ENCODE measurements around the gene XPO4.
"Not testable (repeated sequence)": the region's sequence is repeated elsewhere in the genome, so short reads cannot be mapped to it uniquely, and the experiment has no call there.

The XPO4 gene

GRCh38 chr13:20773194-20774080, 129.1 kb downstream of the XPO4 start, which contains the start of gene EEF1AKMT1:
EEF1AKMT1 (minus strand) TSS chr13:20773961; CDS start chr13:20757598, 16,363 bp downstream.
- Histone ChIP-seq H3K9me3 (ENCODE audit: control insufficient read depth, low read length) (no peaks in the 10 kb centered on the region), H3K9ac (ENCODE audit: low read length) (peak within 1 kb of the TSS; percentile 96), H3K4me1 (ENCODE audit: control insufficient read depth, insufficient read depth, low read length) (peaks cover 12% of the 10 kb centered on the region), H3K4me3 (ENCODE audit: low read length) (peak within 1 kb of the TSS; percentile 74), H3K27me3 (ENCODE audit: control insufficient read depth, insufficient read depth, low read length) (no peaks in the 10 kb centered on the region), H3K36me3 (ENCODE audit: control insufficient read depth, insufficient read depth, low read length) (no peaks in the 10 kb centered on the region)

- Histone ChIP-seq H3K27me3 (ENCODE audit: control insufficient read depth, insufficient read depth, low read length) (no peaks in the 10 kb centered on the region), H3K4me3 (ENCODE audit: low read length) (no peak overlapping the region), H3K36me3 (ENCODE audit: control insufficient read depth, insufficient read depth, low read length) (no peaks in the 10 kb centered on the region), H3K9ac (ENCODE audit: low read length) (peak overlapping the region; percentile 96), H3K9me3 (ENCODE audit: control insufficient read depth, low read length) (no peaks in the 10 kb centered on the region), H3K4me1 (ENCODE audit: control insufficient read depth, insufficient read depth, low read length) (peaks cover 15% of the 10 kb centered on the region)
Measured at GRCh38 chr13:20772401-20773131, 130.0 kb downstream of the XPO4 start.

GRCh38 chr13:20769834-20770233, 132.7 kb downstream of the XPO4 start:
- peaks cover 15% of the 10 kb centered on the region for H3K4me1 ChIP-seq (ENCODE audit: control insufficient read depth, insufficient read depth, low read length)
- no peaks in the 10 kb centered on the region for H3K9me3 ChIP-seq (ENCODE audit: control insufficient read depth, low read length)

GRCh38 chr13:20769091-20769490, 133.5 kb downstream of the XPO4 start:
- Histone ChIP-seq H3K4me1 (ENCODE audit: control insufficient read depth, insufficient read depth, low read length) (peaks cover 15% of the 10 kb centered on the region), H3K27me3 (ENCODE audit: control insufficient read depth, insufficient read depth, low read length) (no peaks in the 10 kb centered on the region), H3K36me3 (ENCODE audit: control insufficient read depth, insufficient read depth, low read length) (no peaks in the 10 kb centered on the region), H3K9me3 (ENCODE audit: control insufficient read depth, low read length) (no peaks in the 10 kb centered on the region), H3K9ac (ENCODE audit: low read length) (no peak overlapping the region), H3K4me3 (ENCODE audit: low read length) (no peak overlapping the region)

More at GRCh38 chr13:20769834-20770233, 132.7 kb downstream of the XPO4 start:
- Histone ChIP-seq H3K36me3 (ENCODE audit: control insufficient read depth, insufficient read depth, low read length) (no peaks in the 10 kb centered on the region), H3K4me3 (ENCODE audit: low read length) (no peak overlapping the region), H3K27me3 (ENCODE audit: control insufficient read depth, insufficient read depth, low read length) (no peaks in the 10 kb centered on the region), H3K9ac (ENCODE audit: low read length) (no peak overlapping the region)

- Histone ChIP-seq H3K9ac (ENCODE audit: low read length) (no peak overlapping the region), H3K27me3 (ENCODE audit: control insufficient read depth, insufficient read depth, low read length) (no peaks in the 10 kb centered on the region), H3K9me3 (ENCODE audit: control insufficient read depth, low read length) (no peaks in the 10 kb centered on the region), H3K4me3 (ENCODE audit: low read length) (no peak overlapping the region), H3K36me3 (ENCODE audit: control insufficient read depth, insufficient read depth, low read length) (no peaks in the 10 kb centered on the region), H3K4me1 (ENCODE audit: control insufficient read depth, insufficient read depth, low read length) (peaks cover 11% of the 10 kb centered on the region)
Measured at GRCh38 chr13:20767309-20767943, 135.1 kb downstream of the XPO4 start.

- Histone ChIP-seq H3K9ac (ENCODE audit: low read length) (no peak overlapping the region), H3K4me1 (ENCODE audit: control insufficient read depth, insufficient read depth, low read length) (no peaks in the 10 kb centered on the region), H3K27me3 (ENCODE audit: control insufficient read depth, insufficient read depth, low read length) (no peaks in the 10 kb centered on the region), H3K4me3 (ENCODE audit: low read length) (no peak overlapping the region), H3K9me3 (ENCODE audit: control insufficient read depth, low read length) (no peaks in the 10 kb centered on the region), H3K36me3 (ENCODE audit: control insufficient read depth, insufficient read depth, low read length) (no peaks in the 10 kb centered on the region)
Measured at GRCh38 chr13:20760872-20761271, 141.7 kb downstream of the XPO4 start.

- no peaks in the 10 kb centered on the region for H3K36me3 ChIP-seq (ENCODE audit: control insufficient read depth, insufficient read depth, low read length)
- H3K4me3 ChIP-seq (ENCODE audit: low read length), result no peak overlapping the region
- no peaks in the 10 kb centered on the region for H3K4me1 ChIP-seq (ENCODE audit: control insufficient read depth, insufficient read depth, low read length)
- no peaks in the 10 kb centered on the region for H3K27me3 ChIP-seq (ENCODE audit: control insufficient read depth, insufficient read depth, low read length)
- H3K9me3 ChIP-seq (ENCODE audit: control insufficient read depth, low read length), result no peaks in the 10 kb centered on the region
- H3K9ac ChIP-seq (ENCODE audit: low read length), result no peak overlapping the region
Measured at GRCh38 chr13:20754009-20754408, 148.5 kb downstream of the XPO4 start.

GRCh38 chr13:20749377-20749776, 153.2 kb downstream of the XPO4 start:
- Histone ChIP-seq H3K4me3 (ENCODE audit: low read length) (no peak overlapping the region), H3K9me3 (ENCODE audit: control insufficient read depth, low read length) (no peaks in the 10 kb centered on the region), H3K27me3 (ENCODE audit: control insufficient read depth, insufficient read depth, low read length) (no peaks in the 10 kb centered on the region), H3K36me3 (ENCODE audit: control insufficient read depth, insufficient read depth, low read length) (no peaks in the 10 kb centered on the region), H3K9ac (ENCODE audit: low read length) (no peak overlapping the region), H3K4me1 (ENCODE audit: control insufficient read depth, insufficient read depth, low read length) (no peaks in the 10 kb centered on the region)

- H3K36me3 ChIP-seq (ENCODE audit: control insufficient read depth, insufficient read depth, low read length); H3K4me3 ChIP-seq (ENCODE audit: low read length); H3K9me3 ChIP-seq (ENCODE audit: control insufficient read depth, low read length): not testable (repeated sequence)
Measured at GRCh38 chr13:20743830-20744404, 158.6 kb downstream of the XPO4 start.

GRCh38 chr13:20740021-20740420, 162.5 kb downstream of the XPO4 start:
- no peak overlapping the region for H3K4me3 ChIP-seq (ENCODE audit: low read length)
- H3K9me3 ChIP-seq (ENCODE audit: control insufficient read depth, low read length), result no peaks in the 10 kb centered on the region
- no peaks in the 10 kb centered on the region for H3K36me3 ChIP-seq (ENCODE audit: control insufficient read depth, insufficient read depth, low read length)
- H3K9ac ChIP-seq (ENCODE audit: low read length), result no peak overlapping the region
- H3K4me1 ChIP-seq (ENCODE audit: control insufficient read depth, insufficient read depth, low read length), result no peaks in the 10 kb centered on the region
- H3K27me3 ChIP-seq (ENCODE audit: control insufficient read depth, insufficient read depth, low read length), result no peaks in the 10 kb centered on the region

More at GRCh38 chr13:20743830-20744404, 158.6 kb downstream of the XPO4 start:
- not testable (repeated sequence) for H3K9ac ChIP-seq (ENCODE audit: low read length); H3K27me3 ChIP-seq (ENCODE audit: control insufficient read depth, insufficient read depth, low read length); H3K4me1 ChIP-seq (ENCODE audit: control insufficient read depth, insufficient read depth, low read length)

GRCh38 chr13:20738616-20739015, 163.9 kb downstream of the XPO4 start:
- Histone ChIP-seq H3K9ac (ENCODE audit: low read length) (no peak overlapping the region), H3K36me3 (ENCODE audit: control insufficient read depth, insufficient read depth, low read length) (no peaks in the 10 kb centered on the region), H3K9me3 (ENCODE audit: control insufficient read depth, low read length) (no peaks in the 10 kb centered on the region), H3K27me3 (ENCODE audit: control insufficient read depth, insufficient read depth, low read length) (no peaks in the 10 kb centered on the region), H3K4me3 (ENCODE audit: low read length) (no peak overlapping the region), H3K4me1 (ENCODE audit: control insufficient read depth, insufficient read depth, low read length) (no peaks in the 10 kb centered on the region)

Data from mucosa of stomach (tissue), 1 donor.